Testis (tissue), 2 donors: ENCODE data around the gene ATP5F1D.

ENCODE experiments used
- POLR2A ChIP-seq: fragments of 450-650 bp; IDR thresholded peaks from one replicate; pipeline ENCODE4 v1.6.1; 2017; ENCODE audit warnings: antibody characterized with exemption, mild to moderate bottlenecking, moderate library complexity
- TF ChIP-seq, protein P1 (sequence below), 3 experiments: fragments of 450-650 bp in 2 of 3; fragments of 200-600 bp in 1 of 3; sonication (generic) in 1 of 3; IDR thresholded peaks; one replicate each; pipeline ENCODE4 v1.5.1; 2016 to 2019; ENCODE audit warnings: antibody characterized with exemption in 3 of 3, mild to moderate bottlenecking in 2 of 3, moderate library complexity in 1 of 3

DNA sequence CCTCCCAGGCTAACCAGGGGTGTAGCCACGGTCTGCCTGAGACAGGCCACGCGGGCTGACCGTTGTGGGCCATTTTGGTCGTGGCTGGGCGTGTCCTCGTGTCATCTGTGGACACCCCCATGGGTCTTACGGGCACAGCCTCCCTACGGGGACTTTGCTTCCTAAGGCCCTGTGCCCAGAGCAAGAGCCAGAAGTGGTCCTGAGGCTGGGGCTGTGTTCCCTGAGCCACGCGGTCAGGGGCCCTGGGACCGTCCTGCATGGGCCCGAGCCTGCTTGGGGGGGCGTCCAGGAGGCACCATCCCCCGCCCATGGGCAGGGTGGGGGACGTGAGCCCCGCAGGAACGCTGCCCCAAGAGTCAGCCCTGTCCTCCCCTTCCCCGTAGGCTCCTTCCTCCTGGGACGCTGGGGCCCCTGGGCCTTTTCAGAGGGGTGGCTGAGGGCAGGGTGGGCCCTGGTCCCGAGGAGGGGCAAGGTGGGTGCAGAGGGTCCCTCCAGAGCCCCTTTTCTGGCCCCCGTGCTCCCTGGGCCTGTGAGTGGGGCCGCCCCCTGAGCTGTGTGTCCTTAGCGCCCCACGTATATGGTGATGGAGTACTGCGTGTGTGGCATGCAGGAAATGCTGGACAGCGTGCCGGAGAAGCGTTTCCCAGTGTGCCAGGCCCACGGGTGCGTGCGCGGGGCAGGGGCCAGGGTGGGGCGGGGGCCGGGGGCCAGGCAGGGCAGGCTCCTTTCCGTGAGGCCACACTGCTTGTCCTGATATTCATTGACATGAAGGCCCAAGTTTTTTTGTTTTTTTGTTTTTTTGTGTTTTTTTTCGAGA lies 22.6 kb upstream of the ATP5F1D start:
- TF ChIP-seq, protein P1, sequence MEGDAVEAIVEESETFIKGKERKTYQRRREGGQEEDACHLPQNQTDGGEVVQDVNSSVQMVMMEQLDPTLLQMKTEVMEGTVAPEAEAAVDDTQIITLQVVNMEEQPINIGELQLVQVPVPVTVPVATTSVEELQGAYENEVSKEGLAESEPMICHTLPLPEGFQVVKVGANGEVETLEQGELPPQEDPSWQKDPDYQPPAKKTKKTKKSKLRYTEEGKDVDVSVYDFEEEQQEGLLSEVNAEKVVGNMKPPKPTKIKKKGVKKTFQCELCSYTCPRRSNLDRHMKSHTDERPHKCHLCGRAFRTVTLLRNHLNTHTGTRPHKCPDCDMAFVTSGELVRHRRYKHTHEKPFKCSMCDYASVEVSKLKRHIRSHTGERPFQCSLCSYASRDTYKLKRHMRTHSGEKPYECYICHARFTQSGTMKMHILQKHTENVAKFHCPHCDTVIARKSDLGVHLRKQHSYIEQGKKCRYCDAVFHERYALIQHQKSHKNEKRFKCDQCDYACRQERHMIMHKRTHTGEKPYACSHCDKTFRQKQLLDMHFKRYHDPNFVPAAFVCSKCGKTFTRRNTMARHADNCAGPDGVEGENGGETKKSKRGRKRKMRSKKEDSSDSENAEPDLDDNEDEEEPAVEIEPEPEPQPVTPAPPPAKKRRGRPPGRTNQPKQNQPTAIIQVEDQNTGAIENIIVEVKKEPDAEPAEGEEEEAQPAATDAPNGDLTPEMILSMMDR (IDR thresholded peaks at IDR 0.05), result no peak
- TF ChIP-seq POLR2A, result no peak
